Body of pancreas (tissue), 4 donors: ENCODE data around the gene WNT9A. TPM values are rescaled to one million over a fixed set of nuclear protein-coding genes. Genes with fewer than 3 reads are reported as not detected.

Source experiments
- ATAC-seq: fragments of 150-250 bp; one replicate; pipeline ENCODE4 v1.9.1; 2016
- DNase-seq, 4 donors: peaks; one replicate each; pipeline ENCODE4 v3.0.0-alpha.2; 2019
- H3K27ac ChIP-seq, 4 donors: fragments of 200-600 bp; sonication (generic); 1 replicate in 3 of 4; 2 replicates in 1 of 4; pipeline versions ENCODE4 v1.5.1 to v1.6.1; 2016 to 2019; ENCODE audit warnings: mild to moderate bottlenecking in 1 of 4, mixed read lengths in 1 of 4, moderate library complexity in 1 of 4
- H3K27me3 ChIP-seq, 2 donors: fragments of 200-600 bp; sonication (generic); one replicate each; pipeline ENCODE4 v1.6.0; 2016; ENCODE audit warnings: mild to moderate bottlenecking in 1 of 2
- H3K36me3 ChIP-seq, 2 donors: fragments of 200-600 bp; sonication (generic); replicated peaks in 1 of 2; 2 replicates each; pipeline ENCODE4 v1.5.1; 2016; ENCODE audit warnings: low read depth in 2 of 2; ENCODE audit not compliant: insufficient read depth in 1 of 2
- H3K4me1 ChIP-seq: fragments of 200-600 bp; sonication (generic); one replicate; pipeline ENCODE4 v1.6.0; 2016
- H3K4me3 ChIP-seq, 2 donors: fragments of 200-600 bp; sonication (generic); 1 replicate in 1 of 2; 2 replicates in 1 of 2; pipeline ENCODE4 v1.5.1; 2016 to 2019
- H3K9me3 ChIP-seq, 3 donors: fragments of 200-600 bp; sonication (generic); 1 replicate in 2 of 3; 2 replicates in 1 of 3; pipeline ENCODE4 v1.5.1; 2016
- CTCF ChIP-seq, 7 experiments: fragments of 450-650 bp in 4 of 7; fragments of 200-600 bp in 3 of 7; sonication (generic) in 3 of 7; IDR thresholded peaks; one replicate each; pipeline ENCODE4 v1.5.1; 2016 to 2019; ENCODE audit warnings: antibody characterized with exemption in 7 of 7
- POLR2A ChIP-seq, 3 donors: fragments of 450-650 bp; IDR thresholded peaks; one replicate each; pipeline ENCODE4 v1.6.1; 2016; ENCODE audit warnings: antibody characterized with exemption in 3 of 3, mild to moderate bottlenecking in 2 of 3
- WGBS, 2 donors: methylation state at CpG; one replicate each; pipeline ENCODE4 v1.1.5; 2017; 5-methylcytosine and 5-hydroxymethylcytosine counted together
- intact Hi-C: fragments of 100-400 bp; cut with DNase I; formaldehyde crosslinking; loops from one replicate; pipeline ENCODE4 v1.15.1; 2023
- total RNA-seq, 2 donors: library from RNA; depleted of rRNA; stranded (reverse); fragments of >200 nt; gene quantifications; one replicate each; pipeline ENCODE4 v1.1.0, GENCODE V29; 2016

WNT9A gene
- total RNA-seq, 2 donors from 2014 or later: 0.66 to 2.1 TPM

GRCh38 chr1:227926216-227926791 is 21.4 kb downstream of the WNT9A start:
- no peak for ATAC-seq
- no peak for DNase-seq
- H3K27ac ChIP-seq: no peak overlapping the region
- TF ChIP-seq CTCF (IDR thresholded peaks at IDR 0.05) (no peak), POLR2A (IDR thresholded peaks at IDR 0.05) (no peak)
- H3K27me3 ChIP-seq: no peaks in the 10 kb centered on the region
- no peaks in the 10 kb centered on the region for H3K4me1 ChIP-seq
- no peaks in the 10 kb centered on the region for H3K36me3 ChIP-seq
- H3K9me3 ChIP-seq: no peaks in the 10 kb centered on the region
- intact Hi-C loops: no loop called here
- no peak overlapping the region for H3K4me3 ChIP-seq
- WGBS, 2 donors: 79 to 85% methylated on average over 6 to 8 of the region's 11 CpGs

GRCh38 chr1:227925582-227926198 is 22.0 kb downstream of the WNT9A start:
- no peak overlapping the region for H3K4me3 ChIP-seq
- WGBS, 2 donors: 93% methylated on average over 11 of the region's 14 CpGs; no CpG with 5 or more reads in 1 of the 2 donors
- DNase-seq (no peak), ATAC-seq (no peak)
- no peak overlapping the region for H3K27ac ChIP-seq
- intact Hi-C loops: no loop called here
- no peak for TF ChIP-seq CTCF (IDR thresholded peaks at IDR 0.05)
- no peak for TF ChIP-seq POLR2A (IDR thresholded peaks at IDR 0.05)
- H3K9me3 ChIP-seq: no peaks in the 10 kb centered on the region
- no peaks in the 10 kb centered on the region for H3K4me1 ChIP-seq
- no peaks in the 10 kb centered on the region for H3K36me3 ChIP-seq
- no peaks in the 10 kb centered on the region for H3K27me3 ChIP-seq

- Histone ChIP-seq H3K9me3 (no peaks in the 10 kb centered on the region), H3K36me3 (no peaks in the 10 kb centered on the region), H3K27me3 (no peaks in the 10 kb centered on the region), H3K4me3 (no peak overlapping the region), H3K27ac (no peak overlapping the region), H3K4me1 (no peaks in the 10 kb centered on the region)
- 83 to 88% methylated on average over 8 to 37 of the region's 38 CpGs for WGBS, 2 donors
- intact Hi-C loops: no loop called here
- ATAC-seq (no peak), DNase-seq (no peak)
- TF ChIP-seq CTCF (IDR thresholded peaks at IDR 0.05) (no peak), POLR2A (IDR thresholded peaks at IDR 0.05) (no peak)
These were observed 22.7 kb downstream of the WNT9A start for GRCh38 chr1:227924833-227925574.

- DNase-seq: no peak
- no peak overlapping the region for H3K27ac ChIP-seq
- no peaks in the 10 kb centered on the region for H3K27me3 ChIP-seq
- WGBS, 2 donors: 95 to 96% methylated on average over 15 to 17 of the region's 24 CpGs
- H3K4me3 ChIP-seq: no peak overlapping the region
- no peak for ATAC-seq
- no peak for TF ChIP-seq CTCF (IDR thresholded peaks at IDR 0.05)
- TF ChIP-seq POLR2A (IDR thresholded peaks at IDR 0.05): no peak
- H3K4me1 ChIP-seq: no peaks in the 10 kb centered on the region
- intact Hi-C loops: no loop called here
- no peaks in the 10 kb centered on the region for H3K9me3 ChIP-seq
- no peaks in the 10 kb centered on the region for H3K36me3 ChIP-seq
These were observed 23.4 kb downstream of the WNT9A start for GRCh38 chr1:227924168-227924832.
